Stromal cell of bone marrow (primary cell): ENCODE data around the gene PIM2.
A peak's percentile ranks its signal among the peaks of the same experiment; 100 is the strongest.
"Not testable (repeated sequence)": the region's sequence is repeated elsewhere in the genome, so short reads cannot be mapped to it uniquely, and the experiment has no call there.

Experiments used
- DNase-seq: peaks from one replicate; pipeline ENCODE4 v3.0.0-alpha.2; 2012; ENCODE audit warnings: low read depth

PIM2 gene

GRCh38 chrX:48905090-48905790 lies 13.6 kb downstream of the PIM2 start:
- no peak for DNase-seq

GRCh38 chrX:48904626-48905025 lies 14.2 kb downstream of the PIM2 start:
- DNase-seq, result no peak

- no peak for DNase-seq
Observed at GRCh38 chrX:48904180-48904579, 14.6 kb downstream of the PIM2 start.

GRCh38 chrX:48903290-48903689 lies 15.5 kb downstream of the PIM2 start:
- no peak for DNase-seq

GRCh38 chrX:48902776-48903175 lies 16.0 kb downstream of the PIM2 start:
- no peak for DNase-seq

GRCh38 chrX:48902135-48902534 lies 16.7 kb downstream of the PIM2 start:
- no peak for DNase-seq

GRCh38 chrX:48901069-48901468 lies 17.8 kb downstream of the PIM2 start:
- no peak for DNase-seq

- DNase-seq, result no peak
Observed at GRCh38 chrX:48899078-48899410, 19.8 kb downstream of the PIM2 start.

- peak; percentile 91 for DNase-seq
Observed at GRCh38 chrX:48897625-48898306, 21.1 kb downstream of the PIM2 start, which contains the start of the genes PQBP1 and TIMM17B. Gene PQBP1 (plus strand): TSS chrX:48897930. CDS start chrX:48898510, 580 bp downstream. Gene TIMM17B (minus strand): TSS chrX:48897768. CDS start chrX:48897749, 19 bp downstream.

- no peak for DNase-seq
Observed at GRCh38 chrX:48897157-48897624, 21.6 kb downstream of the PIM2 start.

GRCh38 chrX:48896611-48897011 lies 22.2 kb downstream of the PIM2 start:
- no peak for DNase-seq

GRCh38 chrX:48894891-48895290 lies 23.9 kb downstream of the PIM2 start:
- no peak for DNase-seq

GRCh38 chrX:48893556-48894348 lies 25.1 kb downstream of the PIM2 start:
- no peak for DNase-seq

- no peak for DNase-seq
Observed at GRCh38 chrX:48892896-48893295, 25.9 kb downstream of the PIM2 start.

GRCh38 chrX:48891402-48892288 lies 27.2 kb downstream of the PIM2 start:
- peak; percentile 65 for DNase-seq

GRCh38 chrX:48890934-48891401 lies 27.9 kb downstream of the PIM2 start:
- no peak for DNase-seq

- DNase-seq, result no peak
Observed at GRCh38 chrX:48890296-48890925, 28.4 kb downstream of the PIM2 start.

GRCh38 chrX:48886586-48886985 lies 32.2 kb downstream of the PIM2 start:
- not testable (repeated sequence) for DNase-seq

- DNase-seq, result no peak
Observed at GRCh38 chrX:48883729-48884128, 35.1 kb downstream of the PIM2 start.

- not testable (repeated sequence) for DNase-seq
Observed at GRCh38 chrX:48876944-48877343, 41.9 kb downstream of the PIM2 start.

GRCh38 chrX:48872017-48872416 lies 46.8 kb downstream of the PIM2 start:
- not testable (repeated sequence) for DNase-seq
